Lung microvascular endothelial cell (primary cell): ENCODE data around the gene PAX2. TPM values are rescaled to one million over a fixed set of nuclear protein-coding genes. Genes with fewer than 3 reads are reported as not detected.

Experiments used
- DNase-seq, 2 donors: peaks; one replicate each; pipeline versions ENCODE4 v3.0.0 to v3.0.0-alpha.2; 2010; ENCODE audit warnings: low read depth in 2 of 2
- total RNA-seq: library from RNA; depleted of rRNA; stranded (reverse); fragments of >200 nt; gene quantifications from 2 replicates; pipeline ENCODE4 v1.2.1, GENCODE V29; 2014

Gene PAX2
- total RNA-seq, 1 donor from 2014 or later = not detected

- DNase-seq = no peak
Measured at GRCh38 chr10:100786591-100786990, 41.2 kb downstream of the PAX2 start.

- DNase-seq = no peak
Measured at GRCh38 chr10:100788002-100788903, 42.9 kb downstream of the PAX2 start.

- DNase-seq = no peak
Measured at GRCh38 chr10:100790761-100791208, 45.4 kb downstream of the PAX2 start.

- no peak for DNase-seq
Measured at GRCh38 chr10:100791369-100792058, 46.1 kb downstream of the PAX2 start.

- DNase-seq = no peak
Measured at GRCh38 chr10:100792574-100792973, 47.2 kb downstream of the PAX2 start.

GRCh38 chr10:100793055-100793454 is 47.7 kb downstream of the PAX2 start:
- no peak for DNase-seq

- DNase-seq = no peak
Measured at GRCh38 chr10:100799881-100800280, 54.5 kb downstream of the PAX2 start.

- DNase-seq = no peak
Measured at GRCh38 chr10:100800931-100801330, 55.5 kb downstream of the PAX2 start.

- DNase-seq = no peak
Measured at GRCh38 chr10:100802196-100802595, 56.8 kb downstream of the PAX2 start.

GRCh38 chr10:100802607-100803006 is 57.2 kb downstream of the PAX2 start:
- no peak for DNase-seq

GRCh38 chr10:100803492-100803891 is 58.1 kb downstream of the PAX2 start:
- no peak for DNase-seq

- no peak for DNase-seq
Measured at GRCh38 chr10:100803908-100804307, 58.5 kb downstream of the PAX2 start.

- DNase-seq = no peak
Measured at GRCh38 chr10:100805543-100806355, 60.4 kb downstream of the PAX2 start.

GRCh38 chr10:100806356-100806645 is 60.9 kb downstream of the PAX2 start:
- no peak for DNase-seq

- no peak for DNase-seq
Measured at GRCh38 chr10:100807241-100807951, 62.0 kb downstream of the PAX2 start.

- DNase-seq = no peak
Measured at GRCh38 chr10:100808876-100809275, 63.5 kb downstream of the PAX2 start.

GRCh38 chr10:100810091-100810834 is 64.9 kb downstream of the PAX2 start:
- no peak for DNase-seq

- DNase-seq = no peak
Measured at GRCh38 chr10:100810835-100811116, 65.4 kb downstream of the PAX2 start.

- no peak for DNase-seq
Measured at GRCh38 chr10:100811261-100811660, 65.9 kb downstream of the PAX2 start.

GRCh38 chr10:100811752-100812750 is 66.7 kb downstream of the PAX2 start:
- DNase-seq = no peak
